ENCODE measurements around the gene ATP8B4. TPM values are rescaled to one million over a fixed set of nuclear protein-coding genes. Genes with fewer than 3 reads are reported as not detected.

ATP8B4 gene
- polyA plus RNA-seq, 1 donor: 4.4 TPM

DNA sequence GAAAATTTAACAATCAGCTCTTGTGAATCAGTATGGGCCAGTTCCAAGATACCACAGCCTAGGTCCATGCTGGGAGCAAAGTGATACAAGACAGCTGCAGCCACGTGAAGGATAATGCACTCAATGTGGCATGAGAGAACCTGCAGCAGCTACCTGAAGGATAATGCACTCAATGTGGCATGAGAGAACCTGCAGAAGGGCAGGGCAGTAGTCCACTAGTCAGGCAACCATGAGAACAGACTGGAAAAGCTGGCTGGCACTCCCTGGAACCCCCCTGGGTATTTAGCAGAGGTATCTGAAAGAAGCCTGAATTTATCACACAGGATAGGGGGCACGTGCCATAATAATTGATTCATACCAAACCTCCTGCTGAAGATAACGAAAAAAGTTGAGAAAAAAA, 237.6 kb downstream of the ATP8B4 start:
- H3K27me3 ChIP-seq (ENCODE audit: control insufficient read depth, insufficient read depth, low read length): no peaks in the 10 kb centered on the region
- no peaks in the 10 kb centered on the region for H3K36me3 ChIP-seq (ENCODE audit: control insufficient read depth, insufficient read depth, low read length)
- H3K9me3 ChIP-seq (ENCODE audit: control insufficient read depth, low read depth, low read length): no peaks in the 10 kb centered on the region
- no peak overlapping the region for H3K4me3 ChIP-seq (ENCODE audit: low read length)
- H3K4me1 ChIP-seq (ENCODE audit: control insufficient read depth, insufficient read depth, low read length): no peaks in the 10 kb centered on the region
- no peak overlapping the region for H3K27ac ChIP-seq (ENCODE audit: low read length)
- WGBS (ENCODE audit: insufficient coverage, low lambda C conversion rate): 100% methylated on average over 1 of the region's 3 CpGs
- no peak for DNase-seq

DNA sequence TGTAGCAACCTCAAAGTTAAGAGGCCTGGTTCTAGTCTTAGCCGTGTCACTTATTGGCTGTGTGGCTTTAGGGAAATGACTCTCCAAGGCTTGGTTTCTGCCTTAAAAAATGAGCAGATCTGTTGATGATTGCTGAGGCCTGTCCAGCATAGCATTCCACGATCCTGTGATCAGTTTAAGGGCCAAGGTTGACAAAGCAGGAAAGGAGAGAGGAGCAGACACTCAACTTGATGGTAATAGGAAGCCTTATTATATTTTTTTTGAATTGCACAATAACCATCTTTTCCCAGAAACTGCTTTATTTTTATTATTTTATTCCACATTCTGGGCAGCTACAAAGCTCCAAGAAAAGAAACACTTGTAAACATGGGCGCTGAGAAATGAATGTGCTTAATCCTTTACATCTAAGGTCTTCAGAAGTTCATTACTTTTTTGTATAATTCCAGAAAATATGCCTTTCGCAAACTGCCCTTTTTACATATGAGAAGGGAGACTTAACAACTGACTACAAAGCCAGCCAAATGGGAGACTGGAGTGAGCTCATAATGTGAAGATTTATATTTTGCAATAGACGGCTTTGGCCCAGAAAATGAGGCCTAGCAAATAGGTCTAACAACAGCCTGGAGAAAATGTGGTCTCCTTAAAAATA, 241.0 kb downstream of the ATP8B4 start:
- peak in 1 of 2 donors; percentile 22 for DNase-seq
- WGBS (ENCODE audit: insufficient coverage, low lambda C conversion rate): 80% methylated on average over 1 of the region's 5 CpGs

DNA sequence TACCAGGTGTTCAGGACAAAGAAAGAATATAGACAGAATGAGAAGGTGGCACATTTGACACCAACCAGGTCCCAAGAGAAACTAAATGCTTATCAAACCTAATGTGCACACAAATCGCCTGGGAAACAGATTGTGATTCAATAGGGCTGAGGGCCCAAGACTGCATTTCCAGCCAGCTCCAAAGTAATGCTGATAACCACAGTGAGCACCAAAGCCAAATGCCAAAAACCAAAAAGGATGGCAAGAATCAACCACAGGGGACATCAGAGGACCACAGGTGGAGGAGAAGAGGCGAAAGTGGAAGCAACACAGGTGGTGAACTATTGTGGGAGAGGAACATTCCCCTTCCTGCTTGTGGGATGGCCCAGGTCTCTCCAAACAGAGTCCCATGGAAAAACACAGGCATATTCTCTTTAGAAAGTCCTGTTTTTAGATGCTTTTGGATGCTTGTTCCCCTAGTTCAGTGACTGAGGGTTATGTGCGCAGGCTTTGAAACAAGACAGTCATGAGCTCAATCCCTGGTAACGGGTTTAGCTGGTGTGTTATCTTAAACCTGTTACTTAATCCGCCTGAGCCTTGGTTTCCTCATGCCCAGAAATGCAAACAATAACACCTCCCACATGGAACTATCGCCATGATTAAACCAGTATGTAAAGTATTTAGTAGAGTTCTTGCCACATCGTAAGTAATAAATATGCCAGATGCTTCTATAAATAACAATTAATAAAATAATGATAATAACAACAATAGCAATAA, 241.7 kb downstream of the ATP8B4 start:
- H3K27ac ChIP-seq (ENCODE audit: low read length): no peak overlapping the region
- H3K4me1 ChIP-seq (ENCODE audit: control insufficient read depth, insufficient read depth, low read length): no peaks in the 10 kb centered on the region
- DNase-seq: peak in 1 of 2 donors; percentile 4
- H3K4me3 ChIP-seq (ENCODE audit: low read length): no peak overlapping the region
- 100% methylated on average over 1 of the region's 7 CpGs for WGBS (ENCODE audit: insufficient coverage, low lambda C conversion rate)
- H3K36me3 ChIP-seq (ENCODE audit: control insufficient read depth, insufficient read depth, low read length): no peaks in the 10 kb centered on the region
- no peaks in the 10 kb centered on the region for H3K27me3 ChIP-seq (ENCODE audit: control insufficient read depth, insufficient read depth, low read length)
- H3K9me3 ChIP-seq (ENCODE audit: control insufficient read depth, low read depth, low read length): no peaks in the 10 kb centered on the region

More for the DNA sequence above, 241.0 kb downstream of the ATP8B4 start:
- Histone ChIP-seq H3K27ac (ENCODE audit: low read length) (no peak overlapping the region), H3K36me3 (ENCODE audit: control insufficient read depth, insufficient read depth, low read length) (no peaks in the 10 kb centered on the region), H3K27me3 (ENCODE audit: control insufficient read depth, insufficient read depth, low read length) (no peaks in the 10 kb centered on the region), H3K4me1 (ENCODE audit: control insufficient read depth, insufficient read depth, low read length) (no peaks in the 10 kb centered on the region), H3K9me3 (ENCODE audit: control insufficient read depth, low read depth, low read length) (no peaks in the 10 kb centered on the region), H3K4me3 (ENCODE audit: low read length) (no peak overlapping the region)

DNA sequence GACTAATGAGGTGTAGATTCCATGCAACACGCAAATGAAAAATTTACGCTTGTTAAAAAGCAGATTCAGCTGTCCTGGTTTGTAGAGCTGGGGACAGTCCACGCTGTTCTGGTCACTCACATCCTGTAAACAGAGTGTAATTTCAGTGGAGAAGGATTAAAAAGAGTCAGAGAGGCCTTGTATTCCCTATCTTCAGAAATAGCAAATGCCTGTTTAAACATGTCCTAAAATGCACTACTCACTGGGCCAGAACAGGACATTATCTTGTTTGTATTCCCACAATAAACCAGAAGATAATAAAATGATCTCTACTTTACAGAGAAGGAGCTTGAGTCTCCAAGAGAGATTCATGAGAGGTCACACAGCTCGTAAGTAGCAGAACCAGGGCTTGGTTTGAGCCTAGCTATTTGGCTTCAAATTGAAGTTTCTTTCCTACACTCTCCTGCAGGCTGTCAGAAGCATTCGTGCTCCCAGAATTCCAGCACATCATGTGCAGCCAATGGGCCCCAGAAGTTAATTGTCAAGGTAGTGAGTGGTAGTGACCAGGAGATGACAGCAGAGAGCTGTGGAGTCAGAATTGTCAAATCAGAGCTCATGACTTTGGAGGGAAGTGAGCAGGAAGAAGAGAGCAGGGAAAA, 242.5 kb downstream of the ATP8B4 start:
- no peaks in the 10 kb centered on the region for H3K4me1 ChIP-seq (ENCODE audit: control insufficient read depth, insufficient read depth, low read length)
- no CpG with 5 or more reads among the region's 5 CpGs for WGBS (ENCODE audit: insufficient coverage, low lambda C conversion rate)
- no peaks in the 10 kb centered on the region for H3K36me3 ChIP-seq (ENCODE audit: control insufficient read depth, insufficient read depth, low read length)
- H3K27me3 ChIP-seq (ENCODE audit: control insufficient read depth, insufficient read depth, low read length): no peaks in the 10 kb centered on the region
- H3K9me3 ChIP-seq (ENCODE audit: control insufficient read depth, low read depth, low read length): no peaks in the 10 kb centered on the region
- no peak overlapping the region for H3K27ac ChIP-seq (ENCODE audit: low read length)
- peak in 1 of 2 donors; percentile 20 for DNase-seq
- H3K4me3 ChIP-seq (ENCODE audit: low read length): no peak overlapping the region

DNA sequence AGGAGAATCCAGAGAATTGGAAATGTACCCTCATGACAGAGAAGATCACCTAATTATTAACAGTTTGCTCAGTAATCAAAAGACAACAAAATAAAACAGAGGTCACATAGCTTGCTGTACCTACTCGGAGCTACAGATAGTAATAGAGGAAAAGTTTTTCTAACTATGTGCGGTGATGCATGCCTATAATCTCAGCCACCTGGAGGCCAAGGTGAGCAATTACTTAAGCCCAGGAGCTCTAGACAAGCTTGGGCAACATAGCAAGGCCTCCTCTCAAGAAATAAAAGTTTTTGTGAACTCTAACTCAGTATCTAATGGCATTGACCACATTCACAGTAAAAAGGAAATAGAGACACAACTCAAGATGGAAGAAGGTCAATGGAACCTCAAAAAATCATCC, 243.6 kb downstream of the ATP8B4 start:
- Histone ChIP-seq H3K27ac (ENCODE audit: low read length) (no peak overlapping the region), H3K4me1 (ENCODE audit: control insufficient read depth, insufficient read depth, low read length) (no peaks in the 10 kb centered on the region), H3K9me3 (ENCODE audit: control insufficient read depth, low read depth, low read length) (no peaks in the 10 kb centered on the region), H3K27me3 (ENCODE audit: control insufficient read depth, insufficient read depth, low read length) (no peaks in the 10 kb centered on the region), H3K4me3 (ENCODE audit: low read length) (no peak overlapping the region), H3K36me3 (ENCODE audit: control insufficient read depth, insufficient read depth, low read length) (no peaks in the 10 kb centered on the region)
- no CpG with 5 or more reads among the region's 2 CpGs for WGBS (ENCODE audit: insufficient coverage, low lambda C conversion rate)
- no peak for DNase-seq

DNA sequence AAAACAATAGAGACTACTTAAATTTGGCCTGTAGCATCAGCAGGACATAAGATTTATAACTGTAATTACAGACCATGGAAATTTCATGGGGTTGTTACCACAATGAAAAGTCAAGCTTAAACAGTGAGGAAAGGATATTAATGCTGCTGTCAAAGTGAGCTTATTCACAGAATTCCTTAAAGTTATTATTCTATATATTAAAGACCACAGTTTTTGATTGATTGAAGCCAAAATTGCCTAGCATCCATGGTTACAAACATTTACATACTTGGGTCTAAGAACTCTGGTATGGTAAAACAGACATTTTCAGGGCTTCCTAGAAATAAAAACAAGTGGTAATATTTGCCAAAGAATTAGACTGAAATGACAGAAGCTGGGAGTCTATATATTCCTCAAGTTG, 248.6 kb downstream of the ATP8B4 start:
- no peaks in the 10 kb centered on the region for H3K36me3 ChIP-seq (ENCODE audit: control insufficient read depth, insufficient read depth, low read length)
- H3K4me3 ChIP-seq (ENCODE audit: low read length): no peak overlapping the region
- H3K4me1 ChIP-seq (ENCODE audit: control insufficient read depth, insufficient read depth, low read length): no peaks in the 10 kb centered on the region
- H3K9me3 ChIP-seq (ENCODE audit: control insufficient read depth, low read depth, low read length): no peaks in the 10 kb centered on the region
- no peak overlapping the region for H3K27ac ChIP-seq (ENCODE audit: low read length)
- no peaks in the 10 kb centered on the region for H3K27me3 ChIP-seq (ENCODE audit: control insufficient read depth, insufficient read depth, low read length)
- DNase-seq: no peak

DNA sequence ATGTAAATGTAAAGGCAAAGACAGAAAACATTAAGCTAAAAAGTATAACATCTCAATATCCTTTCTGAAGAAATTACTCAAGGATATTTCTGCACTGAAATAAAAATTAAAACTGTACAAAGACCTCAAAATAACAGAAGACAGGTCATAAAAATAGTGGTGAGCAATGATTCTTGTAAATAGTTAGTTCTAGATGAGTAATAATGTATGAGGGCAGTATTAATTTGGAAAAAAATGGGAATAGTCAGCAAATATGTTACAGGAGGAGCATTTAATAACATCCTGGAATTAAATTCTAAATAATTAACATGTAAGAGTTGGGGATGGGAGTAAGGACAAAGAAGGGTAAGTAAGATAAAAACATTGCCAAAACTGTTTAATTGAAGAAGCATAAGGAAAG, 250.7 kb downstream of the ATP8B4 start:
- H3K4me3 ChIP-seq (ENCODE audit: low read length): no peak overlapping the region
- H3K27ac ChIP-seq (ENCODE audit: low read length): no peak overlapping the region
- H3K9me3 ChIP-seq (ENCODE audit: control insufficient read depth, low read depth, low read length): no peaks in the 10 kb centered on the region
- no peaks in the 10 kb centered on the region for H3K36me3 ChIP-seq (ENCODE audit: control insufficient read depth, insufficient read depth, low read length)
- no peaks in the 10 kb centered on the region for H3K4me1 ChIP-seq (ENCODE audit: control insufficient read depth, insufficient read depth, low read length)
- no peak for DNase-seq
- H3K27me3 ChIP-seq (ENCODE audit: control insufficient read depth, insufficient read depth, low read length): no peaks in the 10 kb centered on the region

DNA sequence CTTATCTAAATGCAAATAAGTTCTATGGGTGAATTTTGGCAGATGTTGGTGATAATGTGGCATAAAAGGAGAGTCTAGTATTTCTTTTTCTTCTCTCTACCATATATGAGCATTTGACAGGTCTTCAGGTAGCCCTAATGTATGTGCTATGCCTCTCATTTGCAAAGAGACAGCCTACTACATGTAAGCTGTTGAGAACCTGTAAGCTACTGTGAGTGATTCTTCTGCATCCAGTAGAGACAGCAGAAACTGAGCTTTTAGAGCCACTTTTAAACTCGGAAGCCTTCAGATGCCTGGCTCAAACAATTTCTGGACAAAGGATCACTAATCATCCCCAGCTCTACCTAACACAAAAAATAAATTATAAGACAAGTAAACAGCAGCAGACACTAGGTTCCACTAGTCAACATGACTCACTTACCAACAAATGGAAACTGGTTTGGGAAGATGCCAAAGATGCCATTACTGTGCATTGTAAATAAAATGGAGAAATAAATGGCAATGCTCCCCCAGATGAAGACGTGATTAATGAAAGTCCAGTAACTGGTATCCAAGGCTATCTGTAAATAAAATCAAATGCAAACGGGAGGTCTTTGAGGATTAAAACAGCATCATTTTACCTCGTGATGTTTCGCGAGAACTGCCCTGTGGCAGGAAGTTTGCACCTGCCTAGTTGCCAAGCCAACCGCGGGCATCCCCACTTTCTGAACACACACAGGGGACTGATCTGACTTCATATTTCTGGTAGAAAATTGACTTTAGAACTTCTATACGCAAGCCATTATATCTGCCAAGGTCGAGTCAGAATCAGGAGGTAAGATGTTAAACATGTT, 252.9 kb downstream of the ATP8B4 start:
- H3K4me3 ChIP-seq (ENCODE audit: low read length): no peak overlapping the region
- WGBS (ENCODE audit: insufficient coverage, low lambda C conversion rate): 80% methylated on average over 1 of the region's 10 CpGs
- no peaks in the 10 kb centered on the region for H3K36me3 ChIP-seq (ENCODE audit: control insufficient read depth, insufficient read depth, low read length)
- no peaks in the 10 kb centered on the region for H3K27me3 ChIP-seq (ENCODE audit: control insufficient read depth, insufficient read depth, low read length)
- no peaks in the 10 kb centered on the region for H3K9me3 ChIP-seq (ENCODE audit: control insufficient read depth, low read depth, low read length)
- no peak for DNase-seq
- no peaks in the 10 kb centered on the region for H3K4me1 ChIP-seq (ENCODE audit: control insufficient read depth, insufficient read depth, low read length)
- H3K27ac ChIP-seq (ENCODE audit: low read length): no peak overlapping the region

DNA sequence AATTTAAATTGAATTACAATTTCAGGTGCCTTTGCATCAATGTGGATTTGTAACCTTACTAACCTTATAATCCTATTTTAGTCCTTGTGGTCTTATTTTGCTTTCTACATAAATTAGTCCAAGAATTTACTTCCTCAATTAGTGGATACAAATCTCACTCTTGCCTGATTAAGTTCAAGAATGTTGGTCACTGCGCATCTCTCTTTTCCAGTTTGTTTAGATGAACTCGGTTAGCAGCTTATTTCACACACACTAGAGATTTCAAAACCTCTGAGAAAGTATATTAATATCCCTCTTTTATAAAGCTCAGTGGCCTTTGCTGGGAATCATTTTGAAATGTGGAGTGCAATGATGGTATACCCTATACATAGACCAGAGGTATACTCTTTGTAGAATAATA, 254.8 kb downstream of the ATP8B4 start:
- WGBS (ENCODE audit: insufficient coverage, low lambda C conversion rate): no CpG with 5 or more reads among the region's 2 CpGs
- no peak for DNase-seq
- no peak overlapping the region for H3K4me3 ChIP-seq (ENCODE audit: low read length)
- H3K4me1 ChIP-seq (ENCODE audit: control insufficient read depth, insufficient read depth, low read length): no peaks in the 10 kb centered on the region
- no peak overlapping the region for H3K27ac ChIP-seq (ENCODE audit: low read length)
- no peaks in the 10 kb centered on the region for H3K36me3 ChIP-seq (ENCODE audit: control insufficient read depth, insufficient read depth, low read length)
- H3K27me3 ChIP-seq (ENCODE audit: control insufficient read depth, insufficient read depth, low read length): no peaks in the 10 kb centered on the region
- no peaks in the 10 kb centered on the region for H3K9me3 ChIP-seq (ENCODE audit: control insufficient read depth, low read depth, low read length)

DNA sequence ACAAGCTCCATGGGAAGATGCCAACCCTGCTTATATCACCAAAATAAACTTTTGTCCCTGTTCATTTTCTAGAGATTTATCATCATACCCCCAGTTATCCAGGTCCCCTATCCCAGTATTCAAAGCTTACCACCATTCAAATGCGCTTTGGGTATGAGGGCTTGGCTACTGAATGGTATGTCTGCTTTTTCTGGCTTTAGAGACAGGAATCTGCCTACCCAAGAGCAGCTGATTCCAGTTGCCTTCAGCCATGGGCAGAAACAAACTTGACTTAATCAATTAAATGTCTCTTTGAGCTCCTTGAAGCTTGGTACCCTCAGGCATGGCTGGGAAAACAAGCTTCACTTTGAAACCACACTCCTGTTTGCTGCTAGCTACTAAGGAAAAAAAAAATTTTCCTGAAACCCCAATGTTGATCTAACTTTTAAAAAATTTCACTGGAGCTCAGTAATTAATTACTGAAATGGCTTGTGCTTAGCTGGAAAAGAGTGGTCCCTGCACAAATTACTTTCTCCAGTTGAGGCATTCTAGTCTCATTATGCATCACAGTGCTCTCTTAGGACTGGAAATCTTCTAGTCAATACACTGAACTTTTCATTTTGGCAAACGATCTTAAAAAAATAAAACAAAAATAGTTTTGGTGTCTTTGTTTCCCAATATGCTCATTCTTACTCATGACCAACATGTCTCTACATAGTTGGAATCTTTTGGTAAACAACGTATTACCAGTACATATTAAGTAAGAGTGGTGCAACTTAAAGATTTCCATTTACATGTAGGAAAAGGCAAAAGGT, 255.4 kb downstream of the ATP8B4 start:
- no CpG with 5 or more reads among the region's 3 CpGs for WGBS (ENCODE audit: insufficient coverage, low lambda C conversion rate)
- no peaks in the 10 kb centered on the region for H3K9me3 ChIP-seq (ENCODE audit: control insufficient read depth, low read depth, low read length)
- no peak overlapping the region for H3K27ac ChIP-seq (ENCODE audit: low read length)
- no peak overlapping the region for H3K4me3 ChIP-seq (ENCODE audit: low read length)
- no peak for DNase-seq
- no peaks in the 10 kb centered on the region for H3K4me1 ChIP-seq (ENCODE audit: control insufficient read depth, insufficient read depth, low read length)
- no peaks in the 10 kb centered on the region for H3K27me3 ChIP-seq (ENCODE audit: control insufficient read depth, insufficient read depth, low read length)
- no peaks in the 10 kb centered on the region for H3K36me3 ChIP-seq (ENCODE audit: control insufficient read depth, insufficient read depth, low read length)

Measured in large intestine (tissue), 3 donors.